ENCODE data around the gene TOP3A.
"Not testable (repeated sequence)": the region's sequence is repeated elsewhere in the genome, so short reads cannot be mapped to it uniquely, and the experiment has no call there.

Gene TOP3A

GRCh38 chr17:18314731-18315561, at the start of gene TOP3A, which contains the start of gene SMCR8:
Gene TOP3A, minus strand, starts transcription at chr17:18314994. Its CDS starts 216 bp downstream, at chr17:18314778.
Gene SMCR8, plus strand, starts transcription at chr17:18315293. Its CDS starts 497 bp downstream, at chr17:18315790.
- Mint-ChIP-seq H3K9me3 (no peaks in the 10 kb centered on the region), H3K36me3 (ENCODE audit: low read depth) (peaks cover 57% of the 10 kb centered on the region), H3K27me3 (no peaks in the 10 kb centered on the region), H3K4me3 (peak within 1 kb of the TSS; percentile 99), H3K4me1 (ENCODE audit: low read depth) (peaks cover 80% of the 10 kb centered on the region), H3K27ac (peak within 1 kb of the TSS; percentile 98)

- Mint-ChIP-seq H3K4me3 (no peak overlapping the region), H3K27ac (no peak overlapping the region), H3K4me1 (ENCODE audit: low read depth) (peaks cover 14% of the 10 kb centered on the region), H3K36me3 (ENCODE audit: low read depth) (peaks cover 8% of the 10 kb centered on the region), H3K27me3 (no peaks in the 10 kb centered on the region), H3K9me3 (no peaks in the 10 kb centered on the region)
Measured at GRCh38 chr17:18364166-18364565, 49.4 kb upstream of the TOP3A start.

- Mint-ChIP-seq H3K36me3 (ENCODE audit: low read depth) (peaks cover 8% of the 10 kb centered on the region), H3K4me3 (peak within 1 kb of the TSS; percentile 87), H3K4me1 (ENCODE audit: low read depth) (peaks cover 14% of the 10 kb centered on the region), H3K27me3 (no peaks in the 10 kb centered on the region), H3K27ac (peak within 1 kb of the TSS; percentile 67), H3K9me3 (no peaks in the 10 kb centered on the region)
Measured at GRCh38 chr17:18363101-18364049, 48.6 kb upstream of the TOP3A start, which contains the start of gene SHMT1. Gene SHMT1, minus strand, starts transcription at chr17:18363550. Its CDS starts 7,569 bp downstream, at chr17:18355981.

- peak overlapping the region; percentile 49 for H3K27ac Mint-ChIP-seq
- H3K27me3 Mint-ChIP-seq, result no peaks in the 10 kb centered on the region
Measured at GRCh38 chr17:18362698-18363100, 47.9 kb upstream of the TOP3A start.

GRCh38 chr17:18361837-18362697, 47.3 kb upstream of the TOP3A start:
- Mint-ChIP-seq H3K4me1 (ENCODE audit: low read depth) (peaks cover 14% of the 10 kb centered on the region), H3K27ac (peak overlapping the region; percentile 49), H3K9me3 (no peaks in the 10 kb centered on the region), H3K27me3 (no peaks in the 10 kb centered on the region), H3K4me3 (peak overlapping the region; percentile 87), H3K36me3 (ENCODE audit: low read depth) (peaks cover 8% of the 10 kb centered on the region)

More at GRCh38 chr17:18362698-18363100, 47.9 kb upstream of the TOP3A start:
- peak overlapping the region; percentile 87 for H3K4me3 Mint-ChIP-seq
- peaks cover 14% of the 10 kb centered on the region for H3K4me1 Mint-ChIP-seq (ENCODE audit: low read depth)
- peaks cover 8% of the 10 kb centered on the region for H3K36me3 Mint-ChIP-seq (ENCODE audit: low read depth)
- no peaks in the 10 kb centered on the region for H3K9me3 Mint-ChIP-seq

GRCh38 chr17:18360518-18360917, 45.7 kb upstream of the TOP3A start:
- Mint-ChIP-seq H3K4me1 (ENCODE audit: low read depth) (peaks cover 14% of the 10 kb centered on the region), H3K36me3 (ENCODE audit: low read depth) (peaks cover 16% of the 10 kb centered on the region), H3K9me3 (no peaks in the 10 kb centered on the region), H3K27me3 (no peaks in the 10 kb centered on the region), H3K27ac (no peak overlapping the region), H3K4me3 (no peak overlapping the region)

GRCh38 chr17:18356624-18357023, 41.8 kb upstream of the TOP3A start:
- H3K27me3 Mint-ChIP-seq, result no peaks in the 10 kb centered on the region
- H3K27ac Mint-ChIP-seq, result no peak overlapping the region
- peaks cover under 1% of the 10 kb centered on the region for H3K4me1 Mint-ChIP-seq (ENCODE audit: low read depth)
- no peaks in the 10 kb centered on the region for H3K9me3 Mint-ChIP-seq
- no peak overlapping the region for H3K4me3 Mint-ChIP-seq
- peaks cover 29% of the 10 kb centered on the region for H3K36me3 Mint-ChIP-seq (ENCODE audit: low read depth)

- Mint-ChIP-seq H3K27me3 (no peaks in the 10 kb centered on the region), H3K27ac (no peak overlapping the region), H3K4me1 (ENCODE audit: low read depth) (no peaks in the 10 kb centered on the region), H3K9me3 (no peaks in the 10 kb centered on the region), H3K4me3 (no peak overlapping the region), H3K36me3 (ENCODE audit: low read depth) (peaks cover 21% of the 10 kb centered on the region)
Measured at GRCh38 chr17:18353541-18353940, 38.7 kb upstream of the TOP3A start.

GRCh38 chr17:18344021-18344420, 29.2 kb upstream of the TOP3A start:
- no peaks in the 10 kb centered on the region for H3K27me3 Mint-ChIP-seq
- H3K27ac Mint-ChIP-seq, result no peak overlapping the region
- no peaks in the 10 kb centered on the region for H3K4me1 Mint-ChIP-seq (ENCODE audit: low read depth)
- no peaks in the 10 kb centered on the region for H3K9me3 Mint-ChIP-seq
- H3K4me3 Mint-ChIP-seq, result no peak overlapping the region
- peaks cover 50% of the 10 kb centered on the region for H3K36me3 Mint-ChIP-seq (ENCODE audit: low read depth)

GRCh38 chr17:18339933-18340332, 25.1 kb upstream of the TOP3A start:
- Mint-ChIP-seq H3K36me3 (ENCODE audit: low read depth) (peaks cover 49% of the 10 kb centered on the region), H3K27ac (no peak overlapping the region), H3K9me3 (no peaks in the 10 kb centered on the region), H3K4me1 (ENCODE audit: low read depth) (no peaks in the 10 kb centered on the region), H3K4me3 (no peak overlapping the region), H3K27me3 (no peaks in the 10 kb centered on the region)

- H3K27ac Mint-ChIP-seq; H3K4me3 Mint-ChIP-seq; H3K9me3 Mint-ChIP-seq; H3K4me1 Mint-ChIP-seq (ENCODE audit: low read depth); H3K27me3 Mint-ChIP-seq: not testable (repeated sequence)
- H3K36me3 Mint-ChIP-seq (ENCODE audit: low read depth), result peaks cover 46% of the 10 kb centered on the region
Measured at GRCh38 chr17:18338158-18338557, 23.4 kb upstream of the TOP3A start.

GRCh38 chr17:18332909-18333489, 18.2 kb upstream of the TOP3A start:
- no peaks in the 10 kb centered on the region for H3K27me3 Mint-ChIP-seq
- peak overlapping the region; percentile 21 for H3K27ac Mint-ChIP-seq
- peaks cover 34% of the 10 kb centered on the region for H3K36me3 Mint-ChIP-seq (ENCODE audit: low read depth)
- no peak overlapping the region for H3K4me3 Mint-ChIP-seq
- peaks cover 9% of the 10 kb centered on the region for H3K4me1 Mint-ChIP-seq (ENCODE audit: low read depth)
- H3K9me3 Mint-ChIP-seq, result no peaks in the 10 kb centered on the region

- Mint-ChIP-seq H3K27ac (no peak overlapping the region), H3K4me1 (ENCODE audit: low read depth) (peaks cover 9% of the 10 kb centered on the region), H3K4me3 (no peak overlapping the region), H3K27me3 (no peaks in the 10 kb centered on the region), H3K9me3 (no peaks in the 10 kb centered on the region), H3K36me3 (ENCODE audit: low read depth) (peaks cover 35% of the 10 kb centered on the region)
Measured at GRCh38 chr17:18331879-18332278, 17.1 kb upstream of the TOP3A start.

Data from stimulated activated naive CD8-positive, alpha-beta T cell treated with anti-CD3 and anti-CD28 coated beads, Interleukin-15, Interleukin-2, amounts not matched to agents 100 ng/mL and 50 ng/mL, for 24 hours (primary cell).